Natural killer cell (primary cell): ENCODE data around the gene RAP1A. TPM values are rescaled to one million over a fixed set of nuclear protein-coding genes. Genes with fewer than 3 reads are reported as not detected.

Experiments used
- ATAC-seq, 3 donors: fragments of 150-1000 bp in 2 of 3; fragments of 200-7000 bp in 1 of 3; cut with Tn5 transposase; 1 replicate in 1 of 3; 2 replicates in 2 of 3; pipeline ENCODE4 v1.10.0; 2021; ENCODE audit warnings: mild to moderate bottlenecking in 2 of 3, moderate library complexity in 2 of 3
- DNase-seq, 2 donors: peaks; one replicate each; pipeline versions ENCODE4 v3.0.0 to v3.0.0-alpha.2; 2013 to 2021; ENCODE audit warnings: mixed read lengths in 1 of 2
- H3K27ac ChIP-seq: one replicate; pipeline ENCODE4 v1.5.1; 2013; ENCODE audit warnings: mild to moderate bottlenecking, low read length
- H3K27me3 ChIP-seq: one replicate; pipeline ENCODE4 v1.6.1; 2013; ENCODE audit warnings: low read length; ENCODE audit not compliant: control insufficient read depth, insufficient read depth
- H3K36me3 ChIP-seq: one replicate; pipeline ENCODE4 v1.6.1; 2013; ENCODE audit warnings: low read length; ENCODE audit not compliant: control insufficient read depth, insufficient read depth
- H3K4me1 ChIP-seq: one replicate; pipeline ENCODE4 v1.6.1; 2013; ENCODE audit warnings: low read length; ENCODE audit not compliant: control insufficient read depth, insufficient read depth
- H3K4me3 ChIP-seq: one replicate; pipeline ENCODE4 v1.5.1; 2013; ENCODE audit warnings: low read length
- H3K9me3 ChIP-seq: one replicate; pipeline ENCODE4 v1.6.1; 2013; ENCODE audit warnings: low read length; ENCODE audit not compliant: control insufficient read depth, insufficient read depth
- H3K27ac Mint-ChIP-seq, 2 donors: one replicate each; pipeline ENCODE4 v1.8.0; 2022; ENCODE audit warnings: mild to moderate bottlenecking in 2 of 2, mixed read lengths in 2 of 2, moderate library complexity in 1 of 2
- H3K27me3 Mint-ChIP-seq, 2 donors: one replicate each; pipeline ENCODE4 v1.8.0; 2022; ENCODE audit warnings: low read depth in 2 of 2, mixed read lengths in 2 of 2
- H3K36me3 Mint-ChIP-seq: one replicate; pipeline ENCODE4 v1.8.0; 2022; ENCODE audit warnings: mixed read lengths
- H3K4me1 Mint-ChIP-seq, 2 donors: one replicate each; pipeline ENCODE4 v1.8.0; 2022; ENCODE audit warnings: mixed read lengths in 2 of 2
- H3K4me3 Mint-ChIP-seq: one replicate; pipeline ENCODE4 v1.8.0; 2022; ENCODE audit warnings: mild to moderate bottlenecking, moderate library complexity, mixed read lengths
- H3K9me3 Mint-ChIP-seq, 2 donors: one replicate each; pipeline ENCODE4 v1.8.0; 2022; ENCODE audit warnings: mixed read lengths in 2 of 2
- CTCF ChIP-seq: fragments of 200-600 bp; IDR thresholded peaks from one replicate; pipeline ENCODE4 v1.8.0; 2022; ENCODE audit warnings: antibody characterized with exemption
- WGBS: methylation state at CpG from one replicate; pipeline ENCODE4 v1.1.7; 2013; ENCODE audit warnings: missing lambda C conversion rate; ENCODE audit not compliant: insufficient coverage; 5-methylcytosine and 5-hydroxymethylcytosine counted together
- intact Hi-C: fragments of 100-400 bp; cut with micrococcal nuclease; formaldehyde crosslinking; loops from one replicate; pipeline ENCODE4 v1.14.2; 2022
- total RNA-seq, 4 donors: library from RNA; stranded (reverse); fragments of 120-200 nt in 1 of 4; gene quantifications; one replicate each; pipeline versions ENCODE4 v1.2.3 to v1.2.4, GENCODE V29; 2013 to 2022

Gene RAP1A
- total RNA-seq, 3 donors from 2014 or later (not counting 1 experiment from before 2014, with no cell fraction given) = 83.7 to 112 (median 104) TPM

- H3K36me3 ChIP-seq = no peaks in the 10 kb centered on the region
- WGBS = 70% methylated on average over 8 of the region's 9 CpGs
- intact Hi-C loops = no loop called here
These were observed 113.8 kb downstream of the RAP1A start for GRCh38 chr1:111733183-111733991.

DNA sequence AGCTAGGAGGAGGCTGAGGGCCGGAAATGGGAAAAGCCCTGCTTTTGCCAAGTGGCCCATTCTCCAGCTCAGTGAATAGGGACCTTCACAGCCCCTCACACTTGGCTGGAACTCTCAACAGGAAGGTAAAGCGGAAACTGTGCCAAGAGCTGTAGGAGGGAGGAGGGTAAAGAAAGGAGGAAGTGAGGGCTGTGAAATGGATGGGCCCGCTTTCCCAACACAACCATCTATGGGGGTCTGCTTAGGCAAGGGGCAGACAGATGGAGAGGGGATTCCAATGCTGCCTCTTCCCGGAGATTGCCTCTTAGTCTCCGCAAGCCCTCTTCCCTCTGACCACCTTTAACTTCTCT is 114.4 kb downstream of the RAP1A start:
- peaks cover 18% of the 10 kb centered on the region for H3K4me1 ChIP-seq
- DNase-seq = no peak
- Mint-ChIP-seq H3K27ac (no peak overlapping the region), H3K9me3 (no peaks in the 10 kb centered on the region), H3K4me3 (no peak overlapping the region), H3K36me3 (no peaks in the 10 kb centered on the region), H3K27me3 (peaks cover 11 to 14% of the 10 kb centered on the region in 2 donors), H3K4me1 (peaks cover 14% of the 10 kb centered on the region in 2 donors)
- 84% methylated on average over 4 of the region's 5 CpGs for WGBS
- no peaks in the 10 kb centered on the region for H3K36me3 ChIP-seq
- peaks cover 12% of the 10 kb centered on the region for H3K27me3 ChIP-seq
- H3K9me3 ChIP-seq = no peaks in the 10 kb centered on the region
- intact Hi-C loops = no loop called here
- no peak overlapping the region for H3K4me3 ChIP-seq
- no peak for TF ChIP-seq CTCF
- no peak for ATAC-seq
- H3K27ac ChIP-seq = no peak overlapping the region

More at GRCh38 chr1:111733183-111733991, 113.8 kb downstream of the RAP1A start:
- Mint-ChIP-seq H3K4me3 (no peak overlapping the region), H3K27me3 (peaks cover 10 to 11% of the 10 kb centered on the region in 2 donors), H3K9me3 (no peaks in the 10 kb centered on the region), H3K36me3 (no peaks in the 10 kb centered on the region), H3K4me1 (peaks cover 9% of the 10 kb centered on the region in 2 donors), H3K27ac (peak overlapping the region in 1 of 2 donors; percentile 21)
- Histone ChIP-seq H3K27me3 (peaks cover 12% of the 10 kb centered on the region), H3K27ac (no peak overlapping the region), H3K4me3 (no peak overlapping the region), H3K4me1 (peaks cover 12% of the 10 kb centered on the region), H3K9me3 (no peaks in the 10 kb centered on the region)
- no peak for DNase-seq
- no peak for TF ChIP-seq CTCF
- peak in 2 of 3 donors; percentile 34 to 61 for ATAC-seq

- intact Hi-C loops = no loop called here
- Histone ChIP-seq H3K9me3 (no peaks in the 10 kb centered on the region), H3K4me3 (no peak overlapping the region), H3K27me3 (peaks cover 12% of the 10 kb centered on the region), H3K27ac (no peak overlapping the region), H3K36me3 (no peaks in the 10 kb centered on the region), H3K4me1 (peaks cover 20% of the 10 kb centered on the region)
- 93% methylated on average over 3 of the region's 3 CpGs for WGBS
- no peak overlapping the region for H3K27ac Mint-ChIP-seq
- no peaks in the 10 kb centered on the region for H3K9me3 Mint-ChIP-seq
- no peak for TF ChIP-seq CTCF
- no peak for ATAC-seq
- no peak overlapping the region for H3K4me3 Mint-ChIP-seq
- H3K36me3 Mint-ChIP-seq = no peaks in the 10 kb centered on the region
- H3K27me3 Mint-ChIP-seq = peaks cover 11 to 14% of the 10 kb centered on the region in 2 donors
- H3K4me1 Mint-ChIP-seq = peaks cover 15 to 19% of the 10 kb centered on the region in 2 donors
- no peak for DNase-seq
These were observed 114.8 kb downstream of the RAP1A start for GRCh38 chr1:111734426-111734825.
